PC-9 (cell line): ENCODE data around the gene ARMC2. TPM values are rescaled to one million over a fixed set of nuclear protein-coding genes. Genes with fewer than 3 reads are reported as not detected.

ENCODE experiments used
- BruUV-seq: library from RNA; stranded (reverse); fragments of 400-500 nt; replicated peaks from 2 replicates; lab custom pipeline; 2021; lab: Mats Ljungman, UMichigan
- CTCF ChIA-PET: fragments of 300-600 bp; sonication (Branson Sonifier 250); formaldehyde crosslinking; loops from one replicate; lab custom pipeline; 2022; ENCODE audit warnings: antibody characterized with exemption; lab: Charles Lee
- POLR2A ChIA-PET: fragments of 300-600 bp; sonication (Branson Sonifier 250); formaldehyde crosslinking; loops from one replicate; lab custom pipeline; 2022; ENCODE audit warnings: antibody characterized with exemption; ENCODE audit not compliant: unreplicated experiment; lab: Charles Lee
- DNase-seq, 2 experiments: peaks; one replicate each; pipeline versions ENCODE4 v3.0.0 to v3.0.0-alpha.2; 2015 to 2022; ENCODE audit warnings: mixed read lengths in 1 of 2
- H2AFZ ChIP-seq: fragments of 200-600 bp; sonication (generic); 2 replicates; pipeline ENCODE4 v1.8.1; 2017; ENCODE audit warnings: antibody characterized with exemption
- H3F3A ChIP-seq: fragments of 200-600 bp; sonication (generic); 2 replicates; pipeline ENCODE4 v1.8.1; 2017; ENCODE audit warnings: antibody characterized with exemption, mild to moderate bottlenecking, low read depth; ENCODE audit not compliant: insufficient read depth
- H3K27ac ChIP-seq: fragments of 200-600 bp; sonication (generic); 2 replicates; pipeline ENCODE4 v1.6.1; 2016; ENCODE audit warnings: mixed run types
- H3K27me3 ChIP-seq: fragments of 200-600 bp; sonication (generic); 2 replicates; pipeline ENCODE4 v1.6.1; 2016; ENCODE audit warnings: low read depth, mixed run types; ENCODE audit not compliant: insufficient read depth
- H3K36me3 ChIP-seq: fragments of 200-600 bp; sonication (generic); 2 replicates; pipeline ENCODE4 v1.6.1; 2016; ENCODE audit warnings: low read depth, mixed run types
- H3K4me1 ChIP-seq: fragments of 200-600 bp; sonication (generic); replicated peaks from 2 replicates; pipeline ENCODE4 v1.6.1; 2016; ENCODE audit warnings: mixed run types; ENCODE audit not compliant: insufficient read depth
- H3K4me2 ChIP-seq: fragments of 200-600 bp; sonication (generic); 2 replicates; pipeline ENCODE4 v1.6.1; 2017; ENCODE audit warnings: mixed run types
- H3K4me3 ChIP-seq: fragments of 200-600 bp; sonication (generic); 2 replicates; pipeline ENCODE4 v1.6.1; 2016; ENCODE audit warnings: mixed run types
- H3K79me2 ChIP-seq: fragments of 200-600 bp; sonication (generic); 2 replicates; pipeline ENCODE4 v1.6.1; 2017; ENCODE audit warnings: low read depth, mixed run types
- H3K9me2 ChIP-seq: fragments of 200-600 bp; sonication (generic); 2 replicates; pipeline ENCODE4 v1.8.1; 2017; ENCODE audit warnings: mild to moderate bottlenecking; ENCODE audit not compliant: insufficient read depth
- H3K9me3 ChIP-seq: fragments of 200-600 bp; sonication (generic); 2 replicates; pipeline ENCODE4 v1.8.1; 2016; ENCODE audit warnings: low read depth; ENCODE audit not compliant: insufficient read depth
- H4K20me1 ChIP-seq: fragments of 200-600 bp; sonication (generic); 2 replicates; pipeline ENCODE4 v1.8.1; 2017; ENCODE audit not compliant: insufficient read depth
- EZH2 ChIP-seq: fragments of 200-600 bp; sonication (generic); IDR thresholded peaks from 2 replicates; pipeline ENCODE4 v1.8.0; 2017; ENCODE audit warnings: antibody characterized with exemption, low read depth
- intact Hi-C: fragments of 100-400 bp; cut with micrococcal nuclease; formaldehyde crosslinking; loops from one replicate; pipeline ENCODE4 v1.10.0; 2022; ENCODE audit not compliant: unreplicated experiment
- total RNA-seq: library from RNA; stranded (reverse); gene quantifications from 2 replicates; pipeline ENCODE4 v1.2.3, GENCODE V29; 2021
- TF ChIP-seq, protein P1 (sequence below): fragments of 200-600 bp; sonication (generic); conservative IDR thresholded peaks from 2 replicates; pipeline ENCODE4 v1.6.1; 2017; ENCODE audit warnings: mixed run types, antibody characterized with exemption, mild to moderate bottlenecking, moderate library complexity

ARMC2 gene
- total RNA-seq, 1 experiment from 2014 or later, result 15.5 TPM

DNA sequence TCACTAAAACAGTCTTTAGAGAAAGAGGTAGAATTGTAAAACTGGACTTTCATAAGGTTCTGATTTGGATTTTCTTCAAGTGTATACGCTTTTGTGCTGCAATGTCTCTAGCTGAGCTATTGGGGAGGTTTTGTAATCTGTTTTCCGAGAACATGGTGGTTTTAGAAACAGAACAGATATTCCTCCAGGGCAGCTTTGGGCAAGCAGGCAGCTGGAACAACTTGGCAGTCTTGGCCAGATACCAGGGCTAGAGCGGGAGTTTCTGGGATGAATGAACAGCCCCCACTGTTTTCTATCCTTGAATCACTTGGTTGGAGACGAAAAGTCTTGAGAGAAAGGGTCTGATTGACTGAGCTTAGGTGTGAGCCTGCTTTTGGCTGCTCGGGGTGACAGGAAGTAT, 17.1 kb upstream of the ARMC2 start:
- ChIA-PET POLR2A (no interaction called here), CTCF (no interaction called here)
- BruUV-seq, result no TSS peak

DNA sequence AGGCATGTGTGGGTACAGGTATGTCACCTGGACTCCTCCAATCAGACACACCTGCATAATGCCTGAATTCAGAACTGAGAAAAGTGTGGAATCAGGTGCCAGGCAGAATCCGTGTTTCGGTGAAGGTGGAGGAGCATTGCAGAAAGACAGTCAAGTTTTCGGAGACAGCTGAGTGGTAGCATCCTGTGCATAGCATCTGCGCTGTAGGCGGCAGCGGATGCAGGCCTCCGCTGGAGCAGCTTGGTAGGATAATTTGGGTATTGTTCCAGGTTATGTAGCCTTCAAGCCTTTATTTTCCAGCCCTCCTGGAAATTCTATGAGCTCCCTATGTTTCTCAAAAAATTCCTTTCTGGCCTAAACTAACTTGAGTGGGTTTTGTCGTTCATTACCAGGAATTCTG, 15.5 kb upstream of the ARMC2 start:
- H3K9me3 ChIP-seq, result no peaks in the 10 kb centered on the region
- H3K27ac ChIP-seq, result no peak overlapping the region
- no peaks in the 10 kb centered on the region for H3K79me2 ChIP-seq
- no peaks in the 10 kb centered on the region for H4K20me1 ChIP-seq
- H2AFZ ChIP-seq, result no peak overlapping the region
- POLR2A ChIA-PET, result no interaction called here
- H3K9me2 ChIP-seq, result no peaks in the 10 kb centered on the region
- H3K36me3 ChIP-seq, result no peaks in the 10 kb centered on the region
- H3K4me3 ChIP-seq, result no peak overlapping the region
- no peaks in the 10 kb centered on the region for H3F3A ChIP-seq
- intact Hi-C loops, result no loop called here
- CTCF ChIA-PET, result no interaction called here
- TF ChIP-seq EZH2, result no peak
- TF ChIP-seq, protein P1, sequence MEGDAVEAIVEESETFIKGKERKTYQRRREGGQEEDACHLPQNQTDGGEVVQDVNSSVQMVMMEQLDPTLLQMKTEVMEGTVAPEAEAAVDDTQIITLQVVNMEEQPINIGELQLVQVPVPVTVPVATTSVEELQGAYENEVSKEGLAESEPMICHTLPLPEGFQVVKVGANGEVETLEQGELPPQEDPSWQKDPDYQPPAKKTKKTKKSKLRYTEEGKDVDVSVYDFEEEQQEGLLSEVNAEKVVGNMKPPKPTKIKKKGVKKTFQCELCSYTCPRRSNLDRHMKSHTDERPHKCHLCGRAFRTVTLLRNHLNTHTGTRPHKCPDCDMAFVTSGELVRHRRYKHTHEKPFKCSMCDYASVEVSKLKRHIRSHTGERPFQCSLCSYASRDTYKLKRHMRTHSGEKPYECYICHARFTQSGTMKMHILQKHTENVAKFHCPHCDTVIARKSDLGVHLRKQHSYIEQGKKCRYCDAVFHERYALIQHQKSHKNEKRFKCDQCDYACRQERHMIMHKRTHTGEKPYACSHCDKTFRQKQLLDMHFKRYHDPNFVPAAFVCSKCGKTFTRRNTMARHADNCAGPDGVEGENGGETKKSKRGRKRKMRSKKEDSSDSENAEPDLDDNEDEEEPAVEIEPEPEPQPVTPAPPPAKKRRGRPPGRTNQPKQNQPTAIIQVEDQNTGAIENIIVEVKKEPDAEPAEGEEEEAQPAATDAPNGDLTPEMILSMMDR, result no peak
- no peak for DNase-seq
- H3K27me3 ChIP-seq, result no peaks in the 10 kb centered on the region
- H3K4me2 ChIP-seq, result no peak overlapping the region
- H3K4me1 ChIP-seq, result no peaks in the 10 kb centered on the region
- BruUV-seq, result no TSS peak

More for the DNA sequence above, 17.1 kb upstream of the ARMC2 start:
- intact Hi-C loops, result no loop called here
- Histone ChIP-seq H3K27ac (no peak overlapping the region), H3K36me3 (no peaks in the 10 kb centered on the region), H3K27me3 (no peaks in the 10 kb centered on the region), H3K9me3 (no peaks in the 10 kb centered on the region), H3K4me1 (no peaks in the 10 kb centered on the region), H3K4me3 (no peak overlapping the region), H3F3A (no peaks in the 10 kb centered on the region), H3K4me2 (no peak overlapping the region), H2AFZ (no peak overlapping the region), H3K79me2 (no peaks in the 10 kb centered on the region), H3K9me2 (no peaks in the 10 kb centered on the region), H4K20me1 (no peaks in the 10 kb centered on the region)
- no peak for DNase-seq
- TF ChIP-seq, protein P1, result no peak
- no peak for TF ChIP-seq EZH2

DNA sequence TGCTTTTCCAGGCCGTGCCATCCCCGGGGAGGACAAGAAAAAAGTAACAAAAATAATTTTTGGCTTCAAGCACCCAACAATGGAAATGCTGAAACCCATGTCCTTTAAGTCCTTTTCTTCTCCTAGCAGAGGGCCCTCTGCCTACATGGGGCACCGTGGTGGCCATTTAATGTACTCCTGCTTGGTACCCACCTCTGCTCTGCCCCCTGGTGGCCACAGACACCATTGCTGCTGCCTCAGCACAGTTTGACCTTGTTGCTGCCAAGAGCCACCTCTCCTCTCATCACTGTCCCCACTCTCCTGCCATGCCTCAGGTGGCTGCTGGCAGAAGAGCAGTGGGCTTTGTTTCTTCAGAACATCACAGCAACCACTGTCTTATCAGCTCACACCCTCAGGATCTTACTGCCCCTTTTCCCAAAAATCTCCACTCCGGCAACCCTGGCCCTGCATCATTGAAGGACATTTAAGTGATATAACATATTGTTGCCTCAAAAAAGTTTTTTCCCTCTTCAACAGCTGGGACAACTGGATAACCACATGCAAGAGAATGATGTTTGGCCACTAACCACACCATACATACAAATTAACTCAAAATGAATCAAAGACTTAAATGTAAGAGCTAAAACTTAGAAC, 12.9 kb upstream of the ARMC2 start:
- Histone ChIP-seq H3K79me2 (no peaks in the 10 kb centered on the region), H3K4me3 (no peak overlapping the region), H3F3A (no peaks in the 10 kb centered on the region), H3K36me3 (no peaks in the 10 kb centered on the region), H3K27me3 (no peaks in the 10 kb centered on the region), H3K9me2 (no peaks in the 10 kb centered on the region), H4K20me1 (no peaks in the 10 kb centered on the region), H2AFZ (no peak overlapping the region), H3K4me2 (no peak overlapping the region), H3K27ac (no peak overlapping the region), H3K4me1 (no peaks in the 10 kb centered on the region), H3K9me3 (no peaks in the 10 kb centered on the region)
- DNase-seq, result peak; percentile 61 to 78
- POLR2A ChIA-PET, result interaction anchor here (0.9 kb wide), 2 partner anchors 246 to 1160 kb away, joined by 3 read pairs; no protein-coding TSS in a partner anchor
- intact Hi-C loops, result loop anchor here (1.0 to 5.0 kb wide), 6 partner anchors 53 to 293 kb away; no protein-coding TSS in a partner anchor
- no TSS peak for BruUV-seq
- TF ChIP-seq, protein P1, result peak; percentile 95
- TF ChIP-seq EZH2, result no peak
- CTCF ChIA-PET, result no interaction called here
